CMK (cell line): ENCODE data around the gene PPM1D.
A peak's percentile ranks its signal among the peaks of the same experiment; 100 is the strongest.
"Not testable (repeated sequence)": the region's sequence is repeated elsewhere in the genome, so short reads cannot be mapped to it uniquely, and the experiment has no call there.

Experiments used
- DNase-seq: peaks from one replicate; pipeline ENCODE4 v3.0.0-alpha.2; 2010; ENCODE audit warnings: low read depth

The PPM1D gene

GRCh38 chr17:60674637-60675036 lies 74.6 kb downstream of the PPM1D start:
- DNase-seq: not testable (repeated sequence)

GRCh38 chr17:60675997-60676396 lies 76.0 kb downstream of the PPM1D start:
- no peak for DNase-seq

GRCh38 chr17:60676758-60677307 lies 76.8 kb downstream of the PPM1D start:
- no peak for DNase-seq

- DNase-seq: peak; percentile 92
These were observed 77.5 kb downstream of the PPM1D start, which contains the start of gene BCAS3 for GRCh38 chr17:60677308-60678117. Gene BCAS3 (plus strand): TSS chr17:60677851.

- DNase-seq: no peak
These were observed 78.1 kb downstream of the PPM1D start for GRCh38 chr17:60678118-60678444.

- no peak for DNase-seq
These were observed 79.3 kb downstream of the PPM1D start for GRCh38 chr17:60679287-60679686.

- no peak for DNase-seq
These were observed 80.8 kb downstream of the PPM1D start for GRCh38 chr17:60680754-60681153.

GRCh38 chr17:60685437-60685836 lies 85.4 kb downstream of the PPM1D start:
- no peak for DNase-seq

- no peak for DNase-seq
These were observed 96.0 kb downstream of the PPM1D start for GRCh38 chr17:60695960-60696359.

- DNase-seq: no peak
These were observed 99.1 kb downstream of the PPM1D start for GRCh38 chr17:60699090-60699489.

GRCh38 chr17:60704170-60704569 lies 104.2 kb downstream of the PPM1D start:
- no peak for DNase-seq

GRCh38 chr17:60712675-60713074 lies 112.7 kb downstream of the PPM1D start:
- no peak for DNase-seq

GRCh38 chr17:60713608-60714007 lies 113.6 kb downstream of the PPM1D start:
- DNase-seq: no peak
